GM23338 (cell line): ENCODE results near the gene FTL.
A peak's percentile ranks its signal among the peaks of the same experiment; 100 is the strongest.

Experiments used
- CREB1 ChIP-seq: fragments of 250-450 bp; sonication (Bioruptor Pico); IDR thresholded peaks from 2 replicates; pipeline ENCODE4 v1.5.0; 2020; ENCODE audit warnings: low read depth, mild to moderate bottlenecking, moderate library complexity
- CTCF ChIP-seq, 2 experiments: fragments of 200-600 bp in 1 of 2; sonication (generic) in 1 of 2; conservative IDR thresholded peaks; 2 replicates each; pipeline versions ENCODE4 v1.5.1 to v1.6.1; 2016 to 2017; ENCODE audit warnings: antibody characterized with exemption in 2 of 2, low read depth in 2 of 2, mild to moderate bottlenecking in 2 of 2, moderate library complexity in 1 of 2
- ETS1 ChIP-seq: IDR thresholded peaks from 2 replicates; pipeline ENCODE4 v1.6.1; 2016; ENCODE audit warnings: antibody characterized with exemption
- EZH2 ChIP-seq: fragments of 200-600 bp; sonication (generic); IDR thresholded peaks from one replicate; pipeline ENCODE4 v1.8.0; 2017; ENCODE audit warnings: antibody characterized with exemption, mild to moderate bottlenecking, low read depth; ENCODE audit not compliant: unreplicated experiment
- EZH2phosphoT487 ChIP-seq: fragments of 200-600 bp; sonication (generic); IDR thresholded peaks from one replicate; pipeline ENCODE4 v1.8.1; 2018; ENCODE audit warnings: antibody characterized with exemption; ENCODE audit not compliant: unreplicated experiment
- JUNB ChIP-seq: IDR thresholded peaks from one replicate; pipeline ENCODE4 v1.6.1; 2016; ENCODE audit warnings: antibody characterized with exemption; ENCODE audit not compliant: unreplicated experiment
- POLR2AphosphoS5 ChIP-seq: IDR thresholded peaks from 2 replicates; pipeline ENCODE4 v1.6.1; 2016; ENCODE audit warnings: antibody characterized with exemption, low read depth
- REST ChIP-seq: IDR thresholded peaks from one replicate; pipeline ENCODE4 v1.6.1; 2018; ENCODE audit warnings: antibody characterized with exemption; ENCODE audit not compliant: unreplicated experiment
- STAT1 ChIP-seq: IDR thresholded peaks from one replicate; pipeline ENCODE4 v1.6.1; 2016; ENCODE audit warnings: antibody characterized with exemption; ENCODE audit not compliant: unreplicated experiment

GRCh38 chr19:48999481-49000325 lies 34.6 kb downstream of the FTL start:
- TF ChIP-seq CTCF (conservative IDR thresholded peaks at IDR 0.05; ENCODE audit: low read depth in 2 of 2) (peak; percentile 85 to 94), POLR2AphosphoS5 (no peak), ETS1 (peak; percentile 57; the same call in 1 of the 2 replicates), REST (no peak), EZH2phosphoT487 (no peak), EZH2 (no peak), JUNB (no peak), CREB1 (CRISPR knock-in tag) (no peak), STAT1 (no peak)
